GM18507 (cell line): ENCODE results near the gene BTBD9.

Experiments
- DNase-seq: peaks from one replicate; pipeline ENCODE4 v3.0.0; 2011; ENCODE audit warnings: low read depth; ENCODE audit not compliant: insufficient read length; ENCODE audit errors: extremely low spot score
- FAIRE-seq: peaks from 2 replicates; lab custom pipeline; 2011; peaks lifted over from hg19 to GRCh38; lab: Jason Lieb, UNC

BTBD9 gene

GRCh38 chr6:38571721-38572120 lies 68.0 kb downstream of the BTBD9 start:
- DNase-seq (no peak), FAIRE-seq (no peak)

- FAIRE-seq = peak; percentile 9
- no peak for DNase-seq
Measured at GRCh38 chr6:38570750-38571149, 69.0 kb downstream of the BTBD9 start.

GRCh38 chr6:38567436-38567835 lies 72.3 kb downstream of the BTBD9 start:
- no peak for FAIRE-seq
- DNase-seq = no peak

DNA sequence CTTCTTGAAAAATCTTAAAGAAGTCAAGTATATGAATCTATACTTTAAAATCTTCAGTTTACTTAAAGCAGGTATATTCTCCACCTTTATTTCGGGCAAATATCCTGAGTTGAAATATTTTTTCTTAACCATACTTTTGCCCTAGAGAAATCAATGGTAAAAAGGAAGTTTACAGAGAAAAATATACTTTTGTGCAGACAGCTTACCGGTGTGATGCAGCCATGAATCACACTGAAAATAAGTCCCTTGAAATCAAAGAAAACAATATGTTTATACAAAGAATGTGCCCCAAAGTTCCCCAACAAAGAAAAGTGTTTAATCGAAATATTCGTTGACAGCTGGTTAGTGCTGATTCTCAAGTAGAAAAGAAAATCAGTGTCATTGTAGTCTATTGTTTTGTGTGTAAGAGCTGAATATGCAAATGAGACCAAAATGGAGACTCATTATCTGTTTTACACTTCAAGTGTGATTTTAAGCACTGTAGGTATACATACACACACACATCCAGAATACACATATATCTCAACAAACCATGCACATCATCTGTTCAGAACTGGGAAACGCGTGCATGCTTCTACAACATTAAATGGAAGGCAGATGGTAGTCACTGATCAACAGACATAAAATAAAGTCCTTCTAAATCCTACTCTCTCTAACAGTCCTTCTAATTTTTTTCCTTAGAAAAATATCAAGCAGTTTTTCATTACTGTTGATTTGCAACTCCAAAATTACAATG lies 73.3 kb downstream of the BTBD9 start:
- FAIRE-seq = no peak
- DNase-seq = no peak

DNA sequence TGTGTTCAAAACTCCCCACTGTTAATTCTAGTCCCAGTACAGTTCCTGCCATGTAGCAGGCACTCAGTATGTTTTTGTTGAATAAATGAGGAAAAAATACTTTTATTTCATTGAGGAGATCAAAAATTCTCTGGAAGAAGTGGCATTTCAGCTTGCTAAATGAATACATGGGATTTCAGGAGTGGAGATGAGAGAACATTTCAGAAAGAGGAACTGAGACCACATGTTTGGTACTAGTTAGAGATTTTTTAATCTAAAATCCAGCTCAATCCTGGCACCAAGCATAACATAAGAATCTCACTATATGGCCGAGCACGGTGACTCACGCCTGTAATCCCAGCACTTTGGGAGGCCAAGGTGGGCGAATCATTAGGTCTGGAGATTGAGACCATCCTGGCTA lies 75.4 kb downstream of the BTBD9 start:
- FAIRE-seq (no peak), DNase-seq (no peak)

- no peak for FAIRE-seq
Measured at GRCh38 chr6:38555606-38556005, 84.1 kb downstream of the BTBD9 start.

GRCh38 chr6:38554700-38555413 lies 84.9 kb downstream of the BTBD9 start:
- DNase-seq (no peak), FAIRE-seq (no peak)

More at GRCh38 chr6:38555606-38556005, 84.1 kb downstream of the BTBD9 start:
- DNase-seq = no peak

- no peak for DNase-seq
- no peak for FAIRE-seq
Measured at GRCh38 chr6:38554014-38554413, 85.7 kb downstream of the BTBD9 start.

DNA sequence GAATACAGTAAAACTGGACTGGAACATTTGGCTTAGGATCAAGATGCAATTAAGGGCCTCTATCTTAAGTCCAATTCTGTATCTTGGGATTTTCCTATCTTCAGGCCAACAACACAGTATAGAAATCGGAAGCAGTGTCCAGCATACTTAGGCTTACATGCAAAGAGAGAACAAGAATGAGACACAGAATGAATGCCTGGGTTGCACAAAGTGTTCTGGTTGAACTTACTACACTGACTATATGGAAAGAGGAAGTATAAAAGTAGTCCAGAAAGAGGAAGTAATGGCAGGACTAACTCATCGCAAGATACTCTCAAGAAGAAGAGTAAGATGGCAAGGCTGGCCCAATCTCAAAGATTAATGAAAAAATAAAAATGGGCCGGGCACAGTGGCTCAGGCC lies 87.6 kb downstream of the BTBD9 start:
- peak; percentile 77 for FAIRE-seq
- peak; percentile 29 for DNase-seq

DNA sequence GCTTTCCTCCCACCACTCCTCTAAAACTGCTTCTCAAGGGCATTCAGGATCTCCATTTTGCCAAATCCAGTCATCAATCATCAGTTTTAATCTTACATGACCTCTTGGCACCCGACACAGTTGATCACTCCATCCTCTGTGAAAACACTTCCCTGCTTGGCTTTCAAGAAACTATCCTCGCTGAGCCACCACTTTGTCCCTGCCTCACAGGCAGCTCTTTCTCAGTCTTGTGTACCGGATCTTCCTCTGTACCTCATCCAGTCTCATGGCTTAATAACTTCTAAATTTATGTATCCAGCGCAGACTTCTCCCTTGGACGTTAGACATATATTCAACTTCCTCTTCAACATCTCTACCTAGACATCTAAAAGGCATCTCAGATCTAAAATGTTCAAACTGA lies 89.9 kb downstream of the BTBD9 start:
- FAIRE-seq (no peak), DNase-seq (no peak)

- DNase-seq (no peak), FAIRE-seq (no peak)
Measured at GRCh38 chr6:38549180-38549579, 90.5 kb downstream of the BTBD9 start.

GRCh38 chr6:38543022-38543421 lies 96.7 kb downstream of the BTBD9 start:
- FAIRE-seq (no peak), DNase-seq (no peak)

DNA sequence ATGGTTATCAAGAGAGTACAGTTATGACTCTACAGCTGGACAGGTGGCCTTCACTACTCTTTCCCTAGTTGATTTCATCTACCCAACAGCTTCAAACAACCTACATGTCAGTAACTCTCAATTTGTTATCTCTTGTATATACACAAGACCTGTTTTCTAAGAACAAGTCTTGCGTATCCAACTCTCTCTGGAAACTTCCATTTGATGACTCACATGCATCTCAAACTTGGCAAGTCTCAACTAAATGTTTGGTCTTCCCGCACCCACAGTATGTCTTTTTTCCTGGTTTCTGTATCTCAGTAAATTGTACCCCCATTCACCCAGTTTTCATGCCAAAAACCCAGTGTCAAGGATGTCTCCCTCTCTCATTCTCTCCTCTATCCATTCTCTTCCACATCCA lies 97.7 kb downstream of the BTBD9 start:
- DNase-seq = no peak

GRCh38 chr6:38533064-38533463 lies 106.7 kb downstream of the BTBD9 start:
- DNase-seq (no peak), FAIRE-seq (no peak)

More for the DNA sequence above, 97.7 kb downstream of the BTBD9 start:
- peak; percentile 15 for FAIRE-seq

- no peak for FAIRE-seq
- DNase-seq = no peak
Measured at GRCh38 chr6:38531134-38531533, 108.6 kb downstream of the BTBD9 start.

GRCh38 chr6:38528196-38528965 lies 111.3 kb downstream of the BTBD9 start:
- no peak for FAIRE-seq
- DNase-seq = no peak

- FAIRE-seq = no peak
Measured at GRCh38 chr6:38527371-38527770, 112.4 kb downstream of the BTBD9 start.

DNA sequence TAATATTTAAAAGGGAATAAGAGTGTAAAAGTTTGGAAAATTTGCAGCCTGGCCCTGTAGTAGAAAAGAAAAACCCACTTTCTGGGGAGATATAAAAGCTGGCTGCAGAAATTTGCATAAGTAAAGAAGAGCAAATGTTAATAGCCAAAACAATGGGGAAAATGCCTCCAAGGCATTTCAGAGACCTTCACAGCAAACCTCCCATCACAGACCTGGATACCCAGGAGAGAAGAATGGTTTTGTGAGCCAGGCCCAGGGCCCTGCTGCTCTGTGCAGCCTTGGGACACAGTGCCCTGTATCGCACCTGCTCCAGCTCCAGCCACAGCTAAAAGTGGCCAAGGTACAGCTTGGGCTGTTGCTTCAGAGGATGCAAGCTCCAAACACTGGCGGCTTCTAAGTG lies 113.8 kb downstream of the BTBD9 start:
- DNase-seq (no peak), FAIRE-seq (no peak)

More at GRCh38 chr6:38527371-38527770, 112.4 kb downstream of the BTBD9 start:
- DNase-seq = no peak

DNA sequence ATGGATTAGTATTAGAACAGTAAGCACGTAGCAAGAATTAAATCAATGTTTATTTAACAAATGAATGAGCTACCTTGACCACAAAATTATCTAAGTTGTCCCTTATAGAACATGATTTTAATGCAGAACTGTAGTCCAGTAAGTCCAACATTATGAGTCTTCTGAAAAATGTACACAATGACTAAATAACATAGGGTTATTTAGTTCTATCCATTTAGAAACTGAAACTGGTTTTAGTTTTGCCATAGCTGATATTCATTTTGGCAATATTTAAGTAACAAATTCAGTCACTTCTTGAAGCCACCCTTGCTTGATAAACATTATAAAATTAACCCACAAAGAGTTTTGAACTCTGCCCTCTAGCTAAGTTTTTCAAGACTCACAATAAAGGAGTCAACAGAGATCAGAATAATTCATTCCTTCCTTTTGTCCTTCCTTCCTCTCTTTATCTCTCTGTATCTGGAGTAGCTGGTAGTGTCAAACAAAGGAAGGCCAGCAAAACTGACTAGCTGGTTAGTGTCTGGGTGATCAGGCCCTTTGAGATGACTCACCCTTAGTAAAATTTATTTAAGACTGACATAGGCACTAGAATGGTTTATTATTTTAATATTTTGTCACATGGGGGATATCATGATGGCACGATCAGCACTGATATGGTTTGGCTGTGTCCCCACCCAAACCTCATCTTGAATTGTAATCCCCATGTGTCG lies 115.1 kb downstream of the BTBD9 start:
- FAIRE-seq = no peak
- DNase-seq = no peak

DNA sequence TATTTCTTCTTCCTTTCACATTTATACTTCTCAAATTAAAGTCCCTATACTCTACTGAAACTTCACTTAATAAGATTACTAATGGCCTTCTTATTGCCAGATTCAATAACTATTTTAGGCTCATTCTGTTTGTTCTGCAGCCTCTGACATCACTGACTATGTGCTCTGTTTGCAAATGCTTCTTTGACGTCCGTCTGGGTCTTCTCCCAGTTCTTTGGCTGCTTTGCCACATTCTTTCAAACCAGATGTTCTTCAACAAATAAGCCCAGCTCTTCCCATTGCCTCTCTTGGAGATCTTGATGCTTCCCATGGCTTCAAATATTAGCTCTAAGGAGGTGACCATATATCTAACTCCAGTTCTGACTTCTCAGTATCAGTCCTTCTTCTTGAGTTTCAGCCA lies 117.4 kb downstream of the BTBD9 start:
- DNase-seq (no peak), FAIRE-seq (no peak)
